ENCODE results near the gene CTSE.

GRCh38 chr1:206037581-206037980 is 13.9 kb upstream of the CTSE start:
- TF ChIP-seq CTCF (IDR thresholded peaks at IDR 0.05) = no peak
- no peak for TF ChIP-seq EP300 (IDR thresholded peaks at IDR 0.05)
- TF ChIP-seq POLR2A (IDR thresholded peaks at IDR 0.05) = no peak

All from tibial nerve (tissue), 4 donors.